GM18526 (cell line): ENCODE results near the gene TMBIM1.
A peak's percentile ranks its signal among the peaks of the same experiment; 100 is the strongest.

ENCODE experiments used
- POLR2A ChIP-seq: IDR thresholded peaks from 3 replicates; pipeline ENCODE4 v1.6.1; 2011; ENCODE audit not compliant: insufficient read length; ENCODE audit errors: extremely low read depth

The TMBIM1 gene

GRCh38 chr2:218301176-218301819 is 9.0 kb upstream of the TMBIM1 start:
- TF ChIP-seq POLR2A = no peak

- no peak for TF ChIP-seq POLR2A
These were observed 7.8 kb upstream of the TMBIM1 start for GRCh38 chr2:218300141-218300540.

- no peak for TF ChIP-seq POLR2A
These were observed 6.1 kb upstream of the TMBIM1 start for GRCh38 chr2:218298314-218298875.

GRCh38 chr2:218296847-218297246 is 4.5 kb upstream of the TMBIM1 start:
- TF ChIP-seq POLR2A = no peak

- TF ChIP-seq POLR2A = no peak
These were observed 3.9 kb upstream of the TMBIM1 start for GRCh38 chr2:218296200-218296599.

- TF ChIP-seq POLR2A = no peak
These were observed 2.7 kb upstream of the TMBIM1 start for GRCh38 chr2:218295029-218295428.

- TF ChIP-seq POLR2A = no peak
These were observed 2.2 kb upstream of the TMBIM1 start for GRCh38 chr2:218294430-218295022.

GRCh38 chr2:218293715-218294429 is 1.6 kb upstream of the TMBIM1 start:
- TF ChIP-seq POLR2A = no peak

GRCh38 chr2:218291318-218292047 is 820 bp downstream of the TMBIM1 start:
- no peak for TF ChIP-seq POLR2A

GRCh38 chr2:218290316-218291261 is 1.7 kb downstream of the TMBIM1 start:
- TF ChIP-seq POLR2A = no peak

- TF ChIP-seq POLR2A = no peak
These were observed 2.5 kb downstream of the TMBIM1 start for GRCh38 chr2:218289639-218290315.

- TF ChIP-seq POLR2A = peak; percentile 40
These were observed 5.5 kb downstream of the TMBIM1 start for GRCh38 chr2:218286570-218287459.

- TF ChIP-seq POLR2A = no peak
These were observed 6.7 kb downstream of the TMBIM1 start for GRCh38 chr2:218285604-218286003.
